Measurements from ENCODE around the gene TNFRSF1B. TPM values are rescaled to one million over a fixed set of nuclear protein-coding genes. Genes with fewer than 3 reads are reported as not detected.

The TNFRSF1B gene
- polyA plus RNA-seq, 1 donor (not counting 4 experiments of a cell fraction or from before 2014, with no cell fraction given): 0.04 TPM

GRCh38 chr1:12151465-12151864 lies 15.3 kb upstream of the TNFRSF1B start:
- no peaks in the 10 kb centered on the region for H3K4me1 ChIP-seq (ENCODE audit: control insufficient read depth, extremely low read depth, insufficient read depth, low read length)
- dilution Hi-C loops (cut with MboI; ENCODE audit: extremely low pct_ligation_motif_present, low sequenced_read_pairs): no loop called here
- H3K4me2 ChIP-seq (ENCODE audit: control insufficient read depth, extremely low read depth, insufficient read depth, low read depth, low read length): no peak overlapping the region

DNA sequence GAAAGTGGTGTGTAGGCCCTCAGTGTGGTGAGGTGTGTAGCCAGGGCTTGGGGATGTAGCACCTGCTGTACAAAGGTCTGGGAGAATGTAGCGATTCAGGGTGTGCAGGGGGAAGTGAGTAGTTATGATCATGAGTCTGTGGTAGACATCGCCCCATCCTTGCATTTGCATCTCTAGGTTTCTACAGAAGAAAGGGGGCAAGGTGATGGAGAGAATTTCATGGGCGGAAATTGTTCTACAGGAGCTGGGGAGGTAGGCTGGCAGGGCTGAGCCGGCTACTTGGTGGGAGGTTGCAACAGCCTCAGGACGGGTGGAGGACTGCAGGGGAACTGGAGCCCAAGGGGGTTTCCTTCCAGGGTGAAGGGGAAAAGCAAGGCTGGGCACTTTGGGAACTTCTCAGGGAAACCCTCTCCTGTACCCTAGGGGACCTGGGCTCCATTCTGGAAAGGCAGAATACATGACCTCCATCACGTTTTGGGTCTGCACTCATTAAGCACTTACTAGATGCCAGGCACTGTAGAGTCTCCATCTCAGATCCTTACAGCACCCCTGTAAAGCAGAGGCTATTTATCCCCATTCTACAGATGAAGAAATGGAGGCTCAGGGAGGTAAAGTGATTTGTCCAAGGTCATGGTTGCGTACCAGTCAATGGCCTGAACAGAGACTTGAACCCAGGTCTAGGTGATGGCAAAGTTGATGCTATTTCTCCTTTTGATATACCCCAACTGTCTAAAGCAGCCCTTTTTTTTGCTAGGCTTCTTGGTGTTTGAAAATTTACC lies 14.5 kb upstream of the TNFRSF1B start:
- no peaks in the 10 kb centered on the region for H3K79me2 ChIP-seq (ENCODE audit: control insufficient read depth, insufficient read depth, low read length)
- H4K20me1 ChIP-seq (ENCODE audit: control insufficient read depth, extremely low read depth, insufficient read depth, low read length): no peaks in the 10 kb centered on the region
- H3K9ac ChIP-seq (ENCODE audit: control insufficient read depth, extremely low read depth, insufficient read depth, low read length): no peak overlapping the region
- H3K9me1 ChIP-seq (ENCODE audit: control insufficient read depth, extremely low read depth, insufficient read depth, low read length): no peaks in the 10 kb centered on the region
- no peak for TF ChIP-seq CTCF (optimal IDR thresholded peaks at IDR 0.05 in 1 of 3, IDR thresholded peaks at IDR 0.05 in 1 of 3, conservative IDR thresholded peaks at IDR 0.05 in 1 of 3; ENCODE audit: extremely low read depth in 1 of 3, insufficient read depth in 2 of 3, low read length in 3 of 3)
- no peak for TF ChIP-seq EZH2 (IDR thresholded peaks at IDR 0.05; ENCODE audit: low read length)
- no peaks in the 10 kb centered on the region for H3K9me3 ChIP-seq (ENCODE audit: control insufficient read depth, low read depth, low read length)
- H3K36me3 ChIP-seq (ENCODE audit: control insufficient read depth in 2 of 2, extremely low read depth in 1 of 2, insufficient read depth in 2 of 2, low read length in 2 of 2): no peaks in the 10 kb centered on the region
- peaks cover 4% of the 10 kb centered on the region for H3K27me3 ChIP-seq (ENCODE audit: control insufficient read depth, extremely low read depth, insufficient read depth, low read length)
- dilution Hi-C loops (cut with MboI; ENCODE audit: extremely low pct_ligation_motif_present, low sequenced_read_pairs): no loop called here
- DNase-seq (ENCODE audit: low read depth, low spot score) (no peak), FAIRE-seq (no peak)
- H3K4me3 ChIP-seq (ENCODE audit: control insufficient read depth in 2 of 3, extremely low read depth in 1 of 3, insufficient read depth in 2 of 3, low read depth in 1 of 3, low read length in 3 of 3): no peak overlapping the region
- H2AFZ ChIP-seq (ENCODE audit: control insufficient read depth, low read length): no peak overlapping the region
- no peak overlapping the region for H3K4me2 ChIP-seq (ENCODE audit: control insufficient read depth, extremely low read depth, insufficient read depth, low read depth, low read length)
- no peaks in the 10 kb centered on the region for H3K4me1 ChIP-seq (ENCODE audit: control insufficient read depth, extremely low read depth, insufficient read depth, low read length)
- no peak overlapping the region for H3K27ac ChIP-seq (ENCODE audit: control insufficient read depth, insufficient read depth, low read length)

More at GRCh38 chr1:12151465-12151864, 15.3 kb upstream of the TNFRSF1B start:
- Histone ChIP-seq H3K36me3 (ENCODE audit: control insufficient read depth in 2 of 2, extremely low read depth in 1 of 2, insufficient read depth in 2 of 2, low read length in 2 of 2) (no peaks in the 10 kb centered on the region), H3K27me3 (ENCODE audit: control insufficient read depth, extremely low read depth, insufficient read depth, low read length) (peaks cover 4% of the 10 kb centered on the region), H3K9me3 (ENCODE audit: control insufficient read depth, low read depth, low read length) (no peaks in the 10 kb centered on the region), H3K9ac (ENCODE audit: control insufficient read depth, extremely low read depth, insufficient read depth, low read length) (no peak overlapping the region), H3K9me1 (ENCODE audit: control insufficient read depth, extremely low read depth, insufficient read depth, low read length) (no peaks in the 10 kb centered on the region), H4K20me1 (ENCODE audit: control insufficient read depth, extremely low read depth, insufficient read depth, low read length) (no peaks in the 10 kb centered on the region), H3K27ac (ENCODE audit: control insufficient read depth, insufficient read depth, low read length) (no peak overlapping the region), H3K79me2 (ENCODE audit: control insufficient read depth, insufficient read depth, low read length) (no peaks in the 10 kb centered on the region), H2AFZ (ENCODE audit: control insufficient read depth, low read length) (no peak overlapping the region), H3K4me3 (ENCODE audit: control insufficient read depth in 2 of 3, extremely low read depth in 1 of 3, insufficient read depth in 2 of 3, low read depth in 1 of 3, low read length in 3 of 3) (no peak overlapping the region)
- TF ChIP-seq EZH2 (IDR thresholded peaks at IDR 0.05; ENCODE audit: low read length): no peak
- TF ChIP-seq CTCF (optimal IDR thresholded peaks at IDR 0.05 in 1 of 3, IDR thresholded peaks at IDR 0.05 in 1 of 3, conservative IDR thresholded peaks at IDR 0.05 in 1 of 3; ENCODE audit: extremely low read depth in 1 of 3, insufficient read depth in 2 of 3, low read length in 3 of 3): no peak
- FAIRE-seq (no peak), DNase-seq (ENCODE audit: low read depth, low spot score) (no peak)

Data from keratinocyte (primary cell).